GM11168 (cell line): Measurements from ENCODE around the gene TNFSF15.

Experiments
- in situ Hi-C: fragments of 300-500 bp; cut with MboI; formaldehyde crosslinking; loops from one replicate; pipeline ENCODE4 v1.12.0; 2022; ENCODE audit warnings: low sequenced_read_pairs; ENCODE audit not compliant: unreplicated experiment

Gene TNFSF15

DNA sequence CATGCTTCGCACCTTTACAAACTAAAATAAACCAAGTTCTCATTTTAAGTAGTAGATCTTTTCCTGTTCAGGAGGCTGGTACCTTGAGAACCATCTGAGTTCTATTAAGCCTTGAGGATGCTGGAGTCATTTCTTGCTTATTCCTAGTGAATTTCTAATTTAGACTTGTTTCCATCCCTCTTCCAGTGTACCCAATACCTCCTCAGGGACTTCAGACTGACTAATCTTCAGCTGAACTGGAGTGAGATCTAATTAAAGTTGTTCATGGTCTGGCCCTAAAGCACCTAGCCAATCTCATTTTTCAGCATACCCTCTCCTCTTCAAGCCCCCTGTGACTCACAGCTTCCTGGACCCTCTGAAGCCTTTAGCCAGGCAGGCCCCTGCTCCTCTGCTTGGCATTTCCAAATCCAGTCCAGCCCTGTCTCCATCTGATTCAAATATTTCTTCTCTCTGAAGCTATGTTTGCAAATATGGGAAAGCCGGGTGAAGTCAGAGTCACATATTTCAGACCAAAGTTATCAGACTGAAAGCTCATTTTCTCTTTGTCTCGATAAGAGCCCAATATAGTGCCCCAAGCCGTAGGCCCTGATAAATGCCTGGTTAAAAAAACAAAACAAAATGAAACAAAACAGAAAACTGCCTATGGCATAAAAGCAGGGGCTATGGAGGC lies 19.4 kb upstream of the TNFSF15 start:
- in situ Hi-C loops: no loop called here

GRCh38 chr9:114824110-114824509 lies 18.3 kb upstream of the TNFSF15 start:
- in situ Hi-C loops: no loop called here

- in situ Hi-C loops: no loop called here
Observed at GRCh38 chr9:114823441-114823840, 17.6 kb upstream of the TNFSF15 start.

DNA sequence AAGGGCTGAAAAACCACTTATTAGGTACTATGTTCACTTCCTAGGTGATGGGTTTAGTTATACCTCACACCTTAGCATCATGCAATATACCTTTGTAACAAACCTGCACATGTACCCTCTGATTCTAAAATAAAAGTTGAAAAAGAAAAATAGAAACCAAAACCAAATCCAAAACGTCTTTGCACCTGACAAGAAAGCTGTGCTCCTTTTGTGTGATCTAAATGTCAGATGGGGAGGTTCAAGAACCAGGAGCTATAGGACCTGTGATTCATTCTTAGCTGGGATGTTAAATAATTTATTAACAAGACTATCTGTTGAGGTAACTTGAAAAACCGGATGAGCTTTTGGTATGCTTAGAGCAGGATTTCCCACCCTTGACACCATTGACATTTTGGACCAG lies 16.9 kb upstream of the TNFSF15 start:
- in situ Hi-C loops: no loop called here

GRCh38 chr9:114820776-114821501 lies 15.1 kb upstream of the TNFSF15 start:
- in situ Hi-C loops: no loop called here

DNA sequence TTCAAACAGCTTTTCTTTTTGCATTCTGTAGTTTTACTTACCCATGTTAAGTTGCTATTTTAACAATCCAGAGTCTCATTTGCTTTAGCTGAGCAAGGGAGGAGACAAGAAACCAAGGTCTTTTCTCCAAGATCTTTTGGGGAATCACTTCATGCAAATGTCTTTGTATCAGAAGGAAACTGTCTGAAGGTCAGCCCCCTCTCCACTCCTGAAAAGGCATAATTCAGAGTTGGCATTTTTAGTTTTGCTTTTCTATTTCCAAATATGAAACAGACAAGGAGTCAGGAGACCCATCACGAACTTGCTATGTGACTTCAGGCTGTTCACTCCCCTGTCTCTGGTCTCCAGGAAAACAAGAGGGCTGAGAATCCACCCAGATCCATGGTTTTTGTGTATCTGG lies 12.3 kb upstream of the TNFSF15 start:
- in situ Hi-C loops: no loop called here

DNA sequence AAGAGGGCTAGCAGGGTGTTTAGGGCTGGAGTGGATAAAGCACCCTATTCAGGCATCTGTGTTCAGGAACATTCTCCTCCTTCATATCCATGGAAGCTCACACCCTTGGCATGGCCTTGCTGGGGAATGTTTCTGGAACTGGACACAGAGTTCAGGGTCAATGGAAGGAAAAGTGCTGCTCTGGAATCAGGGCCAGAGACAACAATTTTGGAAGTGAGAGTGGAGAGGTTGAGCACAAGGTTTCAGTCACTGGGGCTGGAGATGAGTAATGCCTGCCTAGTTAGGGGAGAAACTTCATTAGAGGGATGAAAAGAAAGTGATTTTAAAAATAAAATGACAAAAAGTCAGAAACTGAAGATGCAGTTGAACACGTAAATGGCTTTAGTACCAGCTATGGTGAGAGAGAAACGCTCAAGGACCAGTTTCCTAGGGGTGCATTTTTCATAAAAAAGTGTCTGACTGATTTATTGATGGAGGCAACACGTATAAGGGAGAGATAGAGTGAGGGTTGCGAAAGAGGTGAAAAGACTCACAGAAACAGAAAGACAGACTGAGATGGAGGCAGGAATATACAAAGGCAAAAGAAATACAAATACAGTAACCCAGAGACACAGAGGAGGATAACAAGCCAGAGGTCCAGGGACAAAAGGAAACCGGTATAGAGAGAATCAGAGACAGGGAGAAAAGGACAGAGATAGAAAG lies 8.0 kb upstream of the TNFSF15 start:
- in situ Hi-C loops: no loop called here

GRCh38 chr9:114811966-114812636 lies 6.3 kb upstream of the TNFSF15 start:
- in situ Hi-C loops: no loop called here

DNA sequence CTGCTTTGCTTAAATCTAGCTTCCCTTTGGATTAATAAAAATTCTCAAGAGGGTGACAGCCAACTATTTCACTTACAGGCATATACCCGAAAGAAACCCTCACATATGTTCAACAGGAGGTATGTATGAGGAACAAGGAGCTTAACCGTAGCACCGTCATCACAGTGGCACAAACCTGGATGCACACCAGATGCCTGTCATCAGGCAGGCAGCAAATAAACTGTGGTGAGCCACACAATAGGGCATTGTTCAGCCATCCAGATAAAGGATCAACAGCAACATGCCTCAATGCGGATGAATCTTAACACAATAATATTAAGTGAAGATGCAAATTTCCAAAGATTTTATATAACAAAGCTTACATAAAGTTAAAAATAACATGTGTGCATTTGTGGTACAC lies 5.5 kb upstream of the TNFSF15 start:
- in situ Hi-C loops: no loop called here

DNA sequence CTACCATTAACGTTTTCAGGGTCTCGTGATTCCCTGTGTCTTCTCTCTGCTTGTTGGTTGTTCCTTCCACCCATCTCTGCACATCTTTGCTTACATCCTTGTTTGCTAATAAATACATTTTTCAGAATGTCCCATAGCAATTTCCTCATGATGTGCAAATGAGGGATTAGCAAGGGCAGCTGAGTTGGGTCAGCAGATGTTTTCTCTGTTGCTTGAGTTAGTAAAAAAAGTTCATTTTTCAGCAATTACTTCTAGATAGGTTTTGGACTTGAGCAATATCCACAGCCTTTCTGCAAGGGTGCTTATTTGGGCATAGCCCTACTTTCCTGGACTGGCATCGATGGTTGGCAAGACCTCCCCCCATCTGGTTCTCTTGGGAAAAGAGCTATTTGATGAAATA lies 4.8 kb upstream of the TNFSF15 start:
- in situ Hi-C loops: no loop called here

GRCh38 chr9:114806526-114806900 lies 674 bp upstream of the TNFSF15 start:
- in situ Hi-C loops: no loop called here

- in situ Hi-C loops: no loop called here
Observed at GRCh38 chr9:114804505-114804904, 1.3 kb downstream of the TNFSF15 start.

DNA sequence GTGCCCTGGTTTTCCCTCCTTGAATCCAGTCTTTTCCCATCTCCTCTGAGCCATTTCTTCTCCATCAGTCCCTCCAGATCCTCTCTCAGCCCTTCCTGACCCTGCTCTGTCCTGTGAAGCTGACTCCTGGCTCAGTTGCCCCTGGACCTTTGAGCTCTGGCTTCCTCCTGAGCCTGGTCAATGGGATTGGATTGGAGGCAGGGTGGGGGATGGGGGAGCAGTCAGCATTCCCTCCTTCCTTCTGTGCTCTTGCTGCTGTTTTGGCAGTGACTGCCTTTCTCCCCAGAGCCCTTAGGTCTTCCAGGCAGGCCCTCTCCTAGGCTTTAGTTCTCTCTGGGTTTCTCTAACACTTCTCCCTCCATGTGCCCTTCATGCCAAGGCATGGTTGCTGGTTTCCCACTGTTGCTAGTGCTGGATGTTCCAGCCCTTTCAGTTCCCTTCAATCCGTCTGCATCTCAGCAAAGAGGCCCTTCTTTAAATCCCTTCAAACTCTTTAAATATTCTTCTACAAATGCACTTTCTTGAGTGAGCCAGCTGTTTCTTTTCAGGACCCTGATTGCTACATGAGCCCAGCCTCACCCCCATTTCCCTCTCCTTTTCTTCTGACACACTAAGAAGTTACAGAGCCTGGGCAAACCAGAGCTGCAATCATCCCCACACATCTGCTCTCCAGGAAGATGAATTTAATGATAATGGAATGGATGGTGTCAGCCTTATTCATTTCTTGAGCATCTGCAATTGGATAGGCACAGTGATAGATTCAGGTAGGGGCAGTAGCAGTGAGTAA lies 2.2 kb downstream of the TNFSF15 start:
- in situ Hi-C loops: no loop called here

DNA sequence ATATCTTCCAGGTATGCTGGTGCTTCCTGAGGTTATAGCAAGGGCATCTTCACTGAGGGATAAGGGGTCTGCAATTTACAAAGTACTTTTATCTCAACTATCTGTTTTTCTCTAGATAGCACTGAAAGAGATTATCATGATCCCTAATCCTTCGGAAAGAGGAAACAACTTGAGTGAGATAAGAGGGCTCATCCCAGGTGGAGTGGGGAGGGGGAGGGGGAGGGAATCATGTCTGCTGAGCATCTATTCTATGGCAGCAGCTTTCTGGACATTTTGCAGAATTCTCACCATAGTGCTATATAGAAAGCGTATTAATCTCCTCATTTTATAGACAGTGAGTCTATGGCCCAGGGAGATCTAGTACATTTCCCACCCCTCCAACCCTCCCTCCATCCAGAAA lies 5.9 kb downstream of the TNFSF15 start:
- in situ Hi-C loops: no loop called here

DNA sequence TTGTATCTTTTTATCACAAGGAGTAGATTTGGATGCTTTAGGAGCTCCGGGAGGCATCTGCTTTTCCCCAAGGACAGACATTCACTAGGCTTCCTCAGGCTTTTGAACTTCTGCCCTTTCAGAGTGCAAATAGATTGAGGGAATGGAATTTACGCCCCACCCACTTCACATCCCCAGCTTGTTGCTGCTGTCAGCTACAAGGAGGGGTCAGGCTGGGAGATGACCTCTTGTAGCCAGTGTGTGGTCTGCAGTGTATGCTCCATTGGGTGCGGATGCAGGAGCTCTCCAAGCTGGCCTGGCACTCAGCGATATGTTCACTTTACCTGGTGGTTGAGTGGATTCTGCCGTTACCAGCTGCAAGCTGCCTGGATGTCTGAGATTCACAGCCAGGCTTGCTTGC lies 6.4 kb downstream of the TNFSF15 start:
- in situ Hi-C loops: no loop called here

- in situ Hi-C loops: no loop called here
Observed at GRCh38 chr9:114798780-114799427, 6.9 kb downstream of the TNFSF15 start.

- in situ Hi-C loops: no loop called here
Observed at GRCh38 chr9:114798101-114798500, 7.7 kb downstream of the TNFSF15 start.

DNA sequence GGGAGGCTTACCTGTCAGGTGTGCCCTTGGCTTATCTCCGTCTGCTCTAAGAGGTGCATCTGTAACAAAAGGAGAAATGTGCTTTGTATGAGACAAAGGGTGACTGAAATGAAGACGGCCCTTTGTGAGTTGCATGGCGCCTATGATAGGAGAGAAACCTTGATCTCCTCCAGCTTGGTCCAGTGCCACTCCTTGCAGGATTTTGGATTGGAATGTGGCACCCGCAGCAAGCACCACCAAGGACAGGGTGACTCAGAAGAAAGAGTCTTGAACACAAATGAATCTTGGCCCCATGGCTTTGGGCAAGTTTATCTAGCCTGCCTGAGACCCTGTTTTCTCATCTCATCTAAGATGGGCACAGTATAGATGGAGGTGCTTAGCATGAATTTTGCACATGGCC lies 13.4 kb downstream of the TNFSF15 start:
- in situ Hi-C loops: no loop called here

- in situ Hi-C loops: no loop called here
Observed at GRCh38 chr9:114791736-114792135, 14.1 kb downstream of the TNFSF15 start.

GRCh38 chr9:114791312-114791711 lies 14.5 kb downstream of the TNFSF15 start:
- in situ Hi-C loops: no loop called here
